Naive thymus-derived CD4-positive, alpha-beta T cell (primary cell): ENCODE data around the gene TSPAN3. TPM values are rescaled to one million over a fixed set of nuclear protein-coding genes. Genes with fewer than 3 reads are reported as not detected.

ENCODE experiments used
- ATAC-seq: fragments of 150-1000 bp; cut with Tn5 transposase; 2 replicates; pipeline ENCODE4 v1.10.0; 2021; ENCODE audit warnings: mild to moderate bottlenecking, moderate library complexity
- CTCF ChIA-PET: fragments of 350-600 bp; sonication (Branson Sonifier 250); formaldehyde crosslinking; loops from one replicate; lab custom pipeline; 2021; ENCODE audit warnings: antibody characterized with exemption; lab: Charles Lee
- POLR2A ChIA-PET: fragments of 350-600 bp; sonication (Branson Sonifier 250); formaldehyde crosslinking; loops from one replicate; lab custom pipeline; 2021; ENCODE audit warnings: antibody characterized with exemption, inconsistent platforms; lab: Charles Lee
- DNase-seq, 9 donors: peaks; one replicate each; pipeline versions ENCODE4 v3.0.0 to v3.0.0-alpha.2; 2020 to 2022; ENCODE audit warnings: mixed read lengths in 1 of 9
- H3K27ac ChIP-seq: one replicate; pipeline ENCODE4 v1.7.0; 2013; ENCODE audit warnings: mild to moderate bottlenecking, low read depth, low read length, moderate library complexity
- H3K27me3 ChIP-seq, 2 donors: one replicate each; pipeline ENCODE4 v1.7.0; 2013; ENCODE audit warnings: low read length in 2 of 2, mild to moderate bottlenecking in 2 of 2, moderate library complexity in 2 of 2; ENCODE audit not compliant: control insufficient read depth in 2 of 2, insufficient read depth in 2 of 2
- H3K36me3 ChIP-seq, 3 experiments: 1 replicate in 2 of 3; 2 replicates in 1 of 3; pipeline ENCODE4 v1.7.0; 2013; ENCODE audit warnings: low read length in 3 of 3, mild to moderate bottlenecking in 3 of 3, moderate library complexity in 1 of 3; ENCODE audit not compliant: insufficient read depth in 3 of 3, control insufficient read depth in 2 of 3
- H3K4me1 ChIP-seq, 2 donors: one replicate each; pipeline ENCODE4 v1.7.0; 2013; ENCODE audit warnings: low read length in 2 of 2, mild to moderate bottlenecking in 2 of 2, moderate library complexity in 1 of 2; ENCODE audit not compliant: control insufficient read depth in 2 of 2, insufficient read depth in 2 of 2
- H3K4me3 ChIP-seq: 2 replicates; pipeline ENCODE4 v1.7.0; 2013; ENCODE audit warnings: mild to moderate bottlenecking, low read length
- H3K9me3 ChIP-seq, 3 experiments: 1 replicate in 2 of 3; 2 replicates in 1 of 3; pipeline ENCODE4 v1.7.0; 2013; ENCODE audit warnings: low read length in 3 of 3; ENCODE audit not compliant: control insufficient read depth in 2 of 3
- H3K27ac Mint-ChIP-seq, 9 donors: one replicate each; pipeline ENCODE4 v1.8.0; 2020 to 2022; ENCODE audit warnings: mixed read lengths in 9 of 9, mild to moderate bottlenecking in 8 of 9, moderate library complexity in 5 of 9, inconsistent platforms in 2 of 9
- H3K27me3 Mint-ChIP-seq, 5 donors: one replicate each; pipeline ENCODE4 v1.8.0; 2021 to 2022; ENCODE audit warnings: mixed read lengths in 5 of 5, mild to moderate bottlenecking in 1 of 5
- H3K36me3 Mint-ChIP-seq, 5 donors: one replicate each; pipeline ENCODE4 v1.8.0; 2020 to 2022; ENCODE audit warnings: mixed read lengths in 5 of 5, mild to moderate bottlenecking in 3 of 5, inconsistent platforms in 1 of 5
- H3K4me1 Mint-ChIP-seq, 7 donors: one replicate each; pipeline ENCODE4 v1.8.0; 2020 to 2022; ENCODE audit warnings: mixed read lengths in 7 of 7, mild to moderate bottlenecking in 3 of 7, inconsistent platforms in 1 of 7
- H3K4me3 Mint-ChIP-seq, 10 donors: one replicate each; pipeline ENCODE4 v1.8.0; 2020 to 2022; ENCODE audit warnings: mild to moderate bottlenecking in 10 of 10, mixed read lengths in 10 of 10, moderate library complexity in 6 of 10, inconsistent platforms in 2 of 10
- H3K9me3 Mint-ChIP-seq, 11 donors: one replicate each; pipeline ENCODE4 v1.8.0; 2020 to 2022; ENCODE audit warnings: mixed read lengths in 11 of 11, mild to moderate bottlenecking in 4 of 11, inconsistent platforms in 1 of 11, moderate library complexity in 1 of 11
- intact Hi-C, 2 donors: fragments of 100-400 bp; cut with micrococcal nuclease; formaldehyde crosslinking; loops; one replicate each; pipeline ENCODE4 v1.15.1; 2023
- polyA plus RNA-seq, 2 donors: library from polyadenylated mRNA; unstranded; fragments of 300-500 nt; fragmentation: Illumina TruSeq; gene quantifications; one replicate each; pipeline ENCODE4 v1.2.3, GENCODE V29; 2021
- total RNA-seq, 6 experiments: library from RNA in 5 of 6; stranded (reverse) in 5 of 6; gene quantifications; 1 replicate in 5 of 6; 2 replicates in 1 of 6; pipeline ENCODE4 v1.2.3 and lab custom pipeline; 2021 to 2026

The TSPAN3 gene
- total and polyA plus RNA-seq, 7 experiments from 2014 or later = 17.5 to 101 (median 24.1) TPM

GRCh38 chr15:77042245-77042919, 28.5 kb downstream of the TSPAN3 start:
- peaks cover 0 to 2% (median 0%) of the 10 kb centered on the region in 5 donors for H3K27me3 Mint-ChIP-seq
- ChIA-PET POLR2A (no interaction called here), CTCF (no interaction called here)
- peaks cover 0 to 14% (median 4%) of the 10 kb centered on the region in 11 donors for H3K9me3 Mint-ChIP-seq
- no peak overlapping the region for H3K4me3 ChIP-seq
- no peak overlapping the region for H3K4me3 Mint-ChIP-seq
- peaks cover 9 to 27% (median 18%) of the 10 kb centered on the region in 7 donors for H3K4me1 Mint-ChIP-seq
- no peak overlapping the region for H3K27ac ChIP-seq
- no peaks in the 10 kb centered on the region for H3K27me3 ChIP-seq
- intact Hi-C loops = no loop called here
- peaks cover 0 to 11% (median 0%) of the 10 kb centered on the region in 3 experiments for H3K9me3 ChIP-seq
- H3K36me3 ChIP-seq = peaks cover 0 to 36% (median 0%) of the 10 kb centered on the region in 3 experiments
- H3K4me1 ChIP-seq = no peaks in the 10 kb centered on the region
- H3K27ac Mint-ChIP-seq = peak overlapping the region in 6 of 9 donors; percentile 20 to 79 (median 65)
- H3K36me3 Mint-ChIP-seq = peaks cover 0 to 70% (median 17%) of the 10 kb centered on the region in 5 donors
- ATAC-seq (no peak), DNase-seq (no peak)

- peaks cover 0 to 74% (median 24%) of the 10 kb centered on the region in 5 donors for H3K36me3 Mint-ChIP-seq
- H3K4me3 ChIP-seq = no peak overlapping the region
- peaks cover 0 to 11% (median 0%) of the 10 kb centered on the region in 3 experiments for H3K9me3 ChIP-seq
- intact Hi-C loops = no loop called here
- H3K4me3 Mint-ChIP-seq = peak overlapping the region in 2 of 10 donors; percentile 14 to 48
- no peaks in the 10 kb centered on the region for H3K27me3 ChIP-seq
- no peaks in the 10 kb centered on the region for H3K4me1 ChIP-seq
- POLR2A ChIA-PET = interaction anchor here (0.7 to 1.1 kb wide), 4 partner anchors 19 to 447 kb away, joined by 3 to 5 read pairs (median 3); partner anchors contain the start of gene PSTPIP1
- H3K4me1 Mint-ChIP-seq = peaks cover 9 to 27% (median 21%) of the 10 kb centered on the region in 7 donors
- DNase-seq (no peak), ATAC-seq (no peak)
- H3K27me3 Mint-ChIP-seq = peaks cover 0 to 3% (median 0%) of the 10 kb centered on the region in 5 donors
- CTCF ChIA-PET = no interaction called here
- H3K36me3 ChIP-seq = peaks cover 12 to 43% (median 13%) of the 10 kb centered on the region in 3 experiments
- H3K27ac Mint-ChIP-seq = peak overlapping the region in 8 of 9 donors; percentile 19 to 92 (median 75)
- no peak overlapping the region for H3K27ac ChIP-seq
- peaks cover 0 to 22% (median 4%) of the 10 kb centered on the region in 11 donors for H3K9me3 Mint-ChIP-seq
Observed at GRCh38 chr15:77040673-77041072, 30.2 kb downstream of the TSPAN3 start.

- Mint-ChIP-seq H3K27ac (peak overlapping the region in 2 of 9 donors; percentile 80 to 85), H3K4me1 (peaks cover 5 to 27% (median 17%) of the 10 kb centered on the region in 7 donors), H3K36me3 (peaks cover 0 to 72% (median 18%) of the 10 kb centered on the region in 5 donors), H3K4me3 (no peak overlapping the region), H3K9me3 (peaks cover 0 to 22% (median 4%) of the 10 kb centered on the region in 11 donors), H3K27me3 (peaks cover 0 to 3% (median 0%) of the 10 kb centered on the region in 5 donors)
- Histone ChIP-seq H3K27me3 (no peaks in the 10 kb centered on the region), H3K27ac (no peak overlapping the region), H3K9me3 (peaks cover 0 to 11% (median 0%) of the 10 kb centered on the region in 3 experiments), H3K4me3 (no peak overlapping the region), H3K4me1 (no peaks in the 10 kb centered on the region), H3K36me3 (peaks cover 13 to 42% (median 13%) of the 10 kb centered on the region in 3 experiments)
- ChIA-PET CTCF (no interaction called here), POLR2A (interaction anchor here (0.7 kb wide), 1 partner anchor 448 kb away, joined by 3 read pairs; no protein-coding TSS in a partner anchor)
- intact Hi-C loops = no loop called here
- DNase-seq (no peak), ATAC-seq (no peak)
Observed at GRCh38 chr15:77039848-77040247, 31.1 kb downstream of the TSPAN3 start.

GRCh38 chr15:77039217-77039533, 31.7 kb downstream of the TSPAN3 start:
- ATAC-seq = no peak
- intact Hi-C loops = no loop called here
- no peak overlapping the region for H3K4me3 Mint-ChIP-seq
- DNase-seq = no peak
- Histone ChIP-seq H3K27me3 (no peaks in the 10 kb centered on the region), H3K9me3 (peaks cover 0 to 11% (median 0%) of the 10 kb centered on the region in 3 experiments), H3K4me1 (no peaks in the 10 kb centered on the region), H3K27ac (no peak overlapping the region), H3K4me3 (no peak overlapping the region), H3K36me3 (peaks cover 13 to 42% (median 13%) of the 10 kb centered on the region in 3 experiments)
- peaks cover 5 to 27% (median 17%) of the 10 kb centered on the region in 7 donors for H3K4me1 Mint-ChIP-seq
- CTCF ChIA-PET = no interaction called here
- peak overlapping the region in 4 of 9 donors; percentile 9 to 85 (median 64) for H3K27ac Mint-ChIP-seq
- H3K9me3 Mint-ChIP-seq = peaks cover 0 to 25% (median 4%) of the 10 kb centered on the region in 11 donors
- POLR2A ChIA-PET = no interaction called here
- peaks cover 0 to 3% (median 0%) of the 10 kb centered on the region in 5 donors for H3K27me3 Mint-ChIP-seq
- peaks cover 0 to 75% (median 18%) of the 10 kb centered on the region in 5 donors for H3K36me3 Mint-ChIP-seq

- Histone ChIP-seq H3K27ac (no peak overlapping the region), H3K27me3 (no peaks in the 10 kb centered on the region), H3K4me3 (no peak overlapping the region), H3K9me3 (peaks cover 0 to 11% (median 0%) of the 10 kb centered on the region in 3 experiments), H3K36me3 (peaks cover 13 to 42% (median 13%) of the 10 kb centered on the region in 3 experiments), H3K4me1 (no peaks in the 10 kb centered on the region)
- ATAC-seq (peak; percentile 19), DNase-seq (peak in 2 of 9 donors; percentile 4 to 21)
- H3K36me3 Mint-ChIP-seq = peaks cover 0 to 77% (median 16%) of the 10 kb centered on the region in 5 donors
- H3K27ac Mint-ChIP-seq = peak overlapping the region in 5 of 9 donors; percentile 25 to 85 (median 80)
- peaks cover 0 to 3% (median 0%) of the 10 kb centered on the region in 5 donors for H3K27me3 Mint-ChIP-seq
- intact Hi-C loops = no loop called here
- CTCF ChIA-PET = interaction anchor here (1.1 kb wide), 1 partner anchor 64 kb away, joined by 5 read pairs; no protein-coding TSS in a partner anchor
- peak overlapping the region in 1 of 10 donors; percentile 54 for H3K4me3 Mint-ChIP-seq
- H3K9me3 Mint-ChIP-seq = peaks cover 0 to 23% (median 4%) of the 10 kb centered on the region in 11 donors
- POLR2A ChIA-PET = no interaction called here
- H3K4me1 Mint-ChIP-seq = peaks cover 5 to 25% (median 17%) of the 10 kb centered on the region in 7 donors
Observed at GRCh38 chr15:77038312-77039216, 32.3 kb downstream of the TSPAN3 start.
